ENCODE data around the gene TRABD2B.

TRABD2B gene

GRCh38 chr1:47995306-47996050 lies 1.7 kb downstream of the TRABD2B start:
- Mint-ChIP-seq H3K27ac (ENCODE audit: low read depth) (no peak overlapping the region), H3K4me1 (peaks cover 8% of the 10 kb centered on the region), H3K27me3 (peaks cover 91% of the 10 kb centered on the region), H3K9me3 (no peaks in the 10 kb centered on the region), H3K4me3 (peak overlapping the region; percentile 66), H3K36me3 (ENCODE audit: insufficient read depth) (no peaks in the 10 kb centered on the region)
- DNase-seq (ENCODE audit: low spot score in 2 of 2), result no peak
- no peak for ATAC-seq (replicated peaks; ENCODE audit: extremely low read depth, poor library complexity, severe bottlenecking)

DNA sequence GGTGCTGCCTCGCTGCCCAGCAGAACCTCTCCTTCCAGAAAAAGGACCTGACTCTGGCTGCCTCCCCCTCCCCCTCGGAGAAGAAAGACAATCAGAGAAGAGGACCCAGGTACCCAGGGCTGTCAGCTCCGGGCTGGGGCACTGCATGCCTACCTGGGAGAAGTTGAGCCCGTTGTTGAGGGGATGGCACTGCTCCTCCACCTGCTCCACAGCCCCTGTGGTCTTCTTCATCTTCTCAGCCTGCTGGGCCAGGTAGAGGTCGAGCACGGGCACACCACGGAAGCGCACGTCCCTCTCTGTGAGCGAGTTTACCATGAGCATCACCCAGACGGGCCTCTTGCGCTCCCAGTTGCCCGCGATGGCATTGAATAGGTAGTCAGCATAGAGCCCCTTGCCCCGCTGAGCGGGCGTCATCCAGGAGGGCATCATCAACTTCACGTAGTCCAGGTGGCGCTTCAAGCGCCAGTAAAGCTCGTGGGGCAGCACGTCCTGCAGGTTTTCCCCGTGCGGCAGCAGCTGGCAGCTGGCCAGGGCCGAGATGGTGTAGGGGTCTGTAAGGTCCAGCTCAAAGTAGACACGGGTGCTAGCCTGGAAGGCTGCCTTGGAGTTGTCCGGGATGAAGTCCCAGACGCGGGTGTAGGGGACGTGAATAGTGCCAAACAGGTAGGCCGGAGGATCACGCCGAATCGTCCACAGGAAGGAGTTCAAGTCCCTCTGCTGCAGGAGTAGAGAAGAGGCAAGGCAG lies 3.1 kb downstream of the TRABD2B start:
- Mint-ChIP-seq H3K4me1 (peaks cover 8% of the 10 kb centered on the region), H3K27me3 (peaks cover 87% of the 10 kb centered on the region), H3K4me3 (no peak overlapping the region), H3K36me3 (ENCODE audit: insufficient read depth) (no peaks in the 10 kb centered on the region), H3K27ac (ENCODE audit: low read depth) (no peak overlapping the region), H3K9me3 (no peaks in the 10 kb centered on the region)
- ATAC-seq (replicated peaks; ENCODE audit: extremely low read depth, poor library complexity, severe bottlenecking) (no peak), DNase-seq (ENCODE audit: low spot score in 2 of 2) (no peak)

DNA sequence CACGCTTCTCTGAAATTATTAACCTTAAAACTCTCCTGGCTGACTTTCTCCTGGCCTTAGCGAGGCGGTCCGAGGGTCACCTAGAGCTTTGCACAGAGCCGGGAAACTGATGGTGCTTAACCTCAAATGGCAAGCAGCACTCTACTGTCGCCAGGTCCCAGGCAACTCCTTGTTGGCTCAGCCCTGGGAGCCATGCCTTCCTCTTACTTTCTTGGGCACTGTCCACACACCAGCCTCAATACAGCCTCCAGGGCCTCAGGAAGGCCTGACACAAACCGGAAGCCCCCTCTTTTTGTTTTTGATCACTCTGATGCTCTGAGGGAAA lies 3.8 kb downstream of the TRABD2B start:
- DNase-seq (ENCODE audit: low spot score in 2 of 2) (no peak), ATAC-seq (replicated peaks; ENCODE audit: extremely low read depth, poor library complexity, severe bottlenecking) (no peak)
- no peaks in the 10 kb centered on the region for H3K9me3 Mint-ChIP-seq
- no peaks in the 10 kb centered on the region for H3K36me3 Mint-ChIP-seq (ENCODE audit: insufficient read depth)
- peaks cover 8% of the 10 kb centered on the region for H3K4me1 Mint-ChIP-seq
- no peak overlapping the region for H3K4me3 Mint-ChIP-seq
- no peak overlapping the region for H3K27ac Mint-ChIP-seq (ENCODE audit: low read depth)
- H3K27me3 Mint-ChIP-seq, result peaks cover 82% of the 10 kb centered on the region

- Mint-ChIP-seq H3K27me3 (peaks cover 82% of the 10 kb centered on the region), H3K27ac (ENCODE audit: low read depth) (no peak overlapping the region), H3K36me3 (ENCODE audit: insufficient read depth) (no peaks in the 10 kb centered on the region), H3K9me3 (no peaks in the 10 kb centered on the region), H3K4me1 (peaks cover 8% of the 10 kb centered on the region), H3K4me3 (no peak overlapping the region)
- ATAC-seq (replicated peaks; ENCODE audit: extremely low read depth, poor library complexity, severe bottlenecking) (no peak), DNase-seq (ENCODE audit: low spot score in 2 of 2) (no peak)
These were observed 4.3 kb downstream of the TRABD2B start for GRCh38 chr1:47992720-47993415.

DNA sequence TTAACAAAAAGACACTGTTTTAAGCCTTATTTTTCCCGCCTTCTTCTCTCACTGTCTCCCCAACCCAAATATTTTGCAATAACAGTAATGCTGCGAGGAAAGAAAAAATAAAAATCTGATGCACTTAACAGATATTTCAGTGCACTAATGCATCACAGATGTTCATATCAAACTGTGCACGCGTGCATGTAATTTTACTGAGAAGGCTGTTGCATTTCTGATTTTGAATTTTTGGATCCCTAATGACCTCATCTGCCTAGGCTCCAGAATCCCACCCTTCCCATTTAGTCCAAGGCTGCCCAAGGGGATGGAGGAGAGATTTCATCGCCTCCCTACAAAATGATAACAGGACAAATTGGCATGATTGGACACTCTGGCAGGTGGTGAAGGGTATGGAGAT lies 5.5 kb downstream of the TRABD2B start:
- no peaks in the 10 kb centered on the region for H3K36me3 Mint-ChIP-seq (ENCODE audit: insufficient read depth)
- H3K27me3 Mint-ChIP-seq, result peaks cover 88% of the 10 kb centered on the region
- DNase-seq (ENCODE audit: low spot score in 2 of 2), result no peak
- H3K9me3 Mint-ChIP-seq, result no peaks in the 10 kb centered on the region
- no peak overlapping the region for H3K4me3 Mint-ChIP-seq
- ATAC-seq (replicated peaks; ENCODE audit: extremely low read depth, poor library complexity, severe bottlenecking), result no peak
- no peak overlapping the region for H3K27ac Mint-ChIP-seq (ENCODE audit: low read depth)
- H3K4me1 Mint-ChIP-seq, result peaks cover 8% of the 10 kb centered on the region

DNA sequence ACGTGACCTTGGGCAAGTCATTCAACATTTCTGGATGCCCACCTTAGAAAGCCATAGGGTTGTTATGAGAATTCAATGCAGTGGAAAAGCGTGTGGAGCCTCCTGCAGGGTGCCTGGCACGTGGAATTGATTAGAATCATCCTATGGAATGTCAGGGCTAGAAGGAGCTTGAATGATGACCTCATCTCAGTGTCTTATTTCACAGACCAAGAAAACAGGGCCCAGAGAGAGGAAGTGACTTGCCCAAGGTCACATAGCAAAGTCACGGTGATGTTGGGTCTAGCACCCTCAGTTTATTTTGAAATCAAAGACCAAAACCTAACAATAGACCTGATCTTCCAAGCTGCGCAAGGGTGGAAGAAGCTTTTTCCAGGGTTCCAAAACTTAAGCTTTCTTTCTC lies 6.0 kb downstream of the TRABD2B start:
- Mint-ChIP-seq H3K4me1 (peaks cover 5% of the 10 kb centered on the region), H3K27me3 (peaks cover 88% of the 10 kb centered on the region), H3K4me3 (no peak overlapping the region), H3K27ac (ENCODE audit: low read depth) (no peak overlapping the region), H3K9me3 (no peaks in the 10 kb centered on the region), H3K36me3 (ENCODE audit: insufficient read depth) (no peaks in the 10 kb centered on the region)
- ATAC-seq (replicated peaks; ENCODE audit: extremely low read depth, poor library complexity, severe bottlenecking), result no peak
- DNase-seq (ENCODE audit: low spot score in 2 of 2), result no peak

- DNase-seq (ENCODE audit: low spot score in 2 of 2) (no peak), ATAC-seq (replicated peaks; ENCODE audit: extremely low read depth, poor library complexity, severe bottlenecking) (no peak)
- Mint-ChIP-seq H3K9me3 (no peaks in the 10 kb centered on the region), H3K4me3 (no peak overlapping the region), H3K36me3 (ENCODE audit: insufficient read depth) (no peaks in the 10 kb centered on the region), H3K27ac (ENCODE audit: low read depth) (no peak overlapping the region), H3K27me3 (peaks cover 88% of the 10 kb centered on the region), H3K4me1 (no peaks in the 10 kb centered on the region)
These were observed 6.9 kb downstream of the TRABD2B start for GRCh38 chr1:47990286-47990685.

- no peak overlapping the region for H3K27ac Mint-ChIP-seq (ENCODE audit: low read depth)
- no peak overlapping the region for H3K4me3 Mint-ChIP-seq
- no peaks in the 10 kb centered on the region for H3K9me3 Mint-ChIP-seq
- H3K27me3 Mint-ChIP-seq, result peaks cover 88% of the 10 kb centered on the region
- DNase-seq (ENCODE audit: low spot score in 2 of 2), result no peak
- ATAC-seq (replicated peaks; ENCODE audit: extremely low read depth, poor library complexity, severe bottlenecking), result no peak
- no peaks in the 10 kb centered on the region for H3K36me3 Mint-ChIP-seq (ENCODE audit: insufficient read depth)
- no peaks in the 10 kb centered on the region for H3K4me1 Mint-ChIP-seq
These were observed 9.6 kb downstream of the TRABD2B start for GRCh38 chr1:47987601-47988000.

GRCh38 chr1:47986761-47987200 lies 10.4 kb downstream of the TRABD2B start:
- Mint-ChIP-seq H3K4me1 (no peaks in the 10 kb centered on the region), H3K27me3 (peaks cover 84% of the 10 kb centered on the region), H3K36me3 (ENCODE audit: insufficient read depth) (no peaks in the 10 kb centered on the region), H3K4me3 (no peak overlapping the region), H3K27ac (ENCODE audit: low read depth) (no peak overlapping the region), H3K9me3 (no peaks in the 10 kb centered on the region)
- no peak for DNase-seq (ENCODE audit: low spot score in 2 of 2)
- ATAC-seq (replicated peaks; ENCODE audit: extremely low read depth, poor library complexity, severe bottlenecking), result no peak

DNA sequence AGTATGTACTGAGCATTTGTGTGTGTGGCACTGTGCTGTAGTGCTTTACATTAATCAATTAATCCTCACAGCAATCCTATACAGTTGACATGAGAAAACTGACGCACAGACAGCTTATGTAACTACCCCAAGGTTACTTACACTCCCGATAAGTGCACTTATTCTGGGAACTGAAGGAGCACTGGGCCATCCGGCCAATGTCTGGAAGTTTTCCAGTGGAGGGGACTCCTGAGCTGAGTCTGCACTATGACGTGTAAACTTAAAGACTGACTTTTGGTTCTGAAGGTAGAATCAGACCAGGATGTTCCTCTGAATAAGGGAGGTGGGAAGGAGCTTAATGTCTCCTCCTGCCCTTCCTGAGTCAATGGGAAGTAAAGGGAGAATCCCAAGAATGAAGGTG lies 12.2 kb downstream of the TRABD2B start:
- peaks cover 79% of the 10 kb centered on the region for H3K27me3 Mint-ChIP-seq
- H3K9me3 Mint-ChIP-seq, result no peaks in the 10 kb centered on the region
- no peak for ATAC-seq (replicated peaks; ENCODE audit: extremely low read depth, poor library complexity, severe bottlenecking)

GRCh38 chr1:47984175-47984789 lies 12.9 kb downstream of the TRABD2B start:
- H3K27me3 Mint-ChIP-seq, result peaks cover 75% of the 10 kb centered on the region
- no peak overlapping the region for H3K27ac Mint-ChIP-seq (ENCODE audit: low read depth)

More for the DNA sequence above, 12.2 kb downstream of the TRABD2B start:
- Mint-ChIP-seq H3K27ac (ENCODE audit: low read depth) (no peak overlapping the region), H3K4me1 (no peaks in the 10 kb centered on the region), H3K36me3 (ENCODE audit: insufficient read depth) (no peaks in the 10 kb centered on the region), H3K4me3 (no peak overlapping the region)
- DNase-seq (ENCODE audit: low spot score in 2 of 2), result no peak

DNA sequence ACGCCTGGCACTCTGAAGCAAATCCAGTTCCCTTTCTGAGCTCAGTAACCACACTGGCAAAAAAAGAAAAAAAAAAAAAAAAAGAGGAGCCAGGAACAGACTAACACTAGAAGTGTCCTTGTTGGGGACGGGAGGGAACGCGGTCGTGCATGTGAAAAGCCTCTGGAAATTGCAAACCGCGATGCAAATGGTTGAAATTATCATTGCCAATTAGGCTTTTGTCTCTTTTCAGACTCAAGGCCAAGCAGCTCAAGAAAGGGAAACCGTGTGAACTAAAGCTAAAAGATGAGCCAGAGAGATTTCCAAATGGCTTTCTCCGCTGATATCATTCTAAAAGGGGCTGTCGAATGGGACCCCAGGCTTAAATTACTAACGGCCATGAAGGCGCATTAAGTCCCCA lies 13.5 kb downstream of the TRABD2B start:
- no peaks in the 10 kb centered on the region for H3K9me3 Mint-ChIP-seq
- no peak for ATAC-seq (replicated peaks; ENCODE audit: extremely low read depth, poor library complexity, severe bottlenecking)
- DNase-seq (ENCODE audit: low spot score in 2 of 2), result no peak
- H3K4me1 Mint-ChIP-seq, result no peaks in the 10 kb centered on the region
- H3K36me3 Mint-ChIP-seq (ENCODE audit: insufficient read depth), result no peaks in the 10 kb centered on the region
- H3K27ac Mint-ChIP-seq (ENCODE audit: low read depth), result no peak overlapping the region
- H3K4me3 Mint-ChIP-seq, result no peak overlapping the region
- H3K27me3 Mint-ChIP-seq, result peaks cover 75% of the 10 kb centered on the region

More at GRCh38 chr1:47984175-47984789, 12.9 kb downstream of the TRABD2B start:
- Mint-ChIP-seq H3K9me3 (no peaks in the 10 kb centered on the region), H3K36me3 (ENCODE audit: insufficient read depth) (no peaks in the 10 kb centered on the region), H3K4me3 (no peak overlapping the region), H3K4me1 (no peaks in the 10 kb centered on the region)
- DNase-seq (ENCODE audit: low spot score in 2 of 2), result no peak
- no peak for ATAC-seq (replicated peaks; ENCODE audit: extremely low read depth, poor library complexity, severe bottlenecking)
